DND-41 (cell line): ENCODE data around the gene ZSCAN21.

ENCODE experiments used
- ATAC-seq: fragments of 200-7000 bp; cut with Tn5 transposase; 3 replicates; pipeline ENCODE4 v1.9.1; 2021; ENCODE audit warnings: low read depth; ENCODE audit not compliant: insufficient read depth
- DNase-seq: peaks from one replicate; pipeline ENCODE4 v3.0.0-alpha.2; 2020
- H2AFZ ChIP-seq: 2 replicates; pipeline ENCODE4 v1.6.0; 2012; ENCODE audit warnings: low read depth, low read length
- H3K27ac ChIP-seq: 2 replicates; pipeline ENCODE4 v1.5.1; 2012; ENCODE audit warnings: low read length, inconsistent platforms
- H3K27me3 ChIP-seq: fragments of 200-600 bp; sonication (generic); 2 replicates; pipeline ENCODE4 v1.6.0; 2012; ENCODE audit warnings: low read length, mild to moderate bottlenecking, inconsistent platforms; ENCODE audit not compliant: insufficient read depth, poor library complexity
- H3K36me3 ChIP-seq: 2 replicates; pipeline ENCODE4 v1.5.1; 2012; ENCODE audit warnings: low read length, inconsistent platforms; ENCODE audit not compliant: insufficient read depth
- H3K4me1 ChIP-seq: 2 replicates; pipeline ENCODE4 v1.5.1; 2012; ENCODE audit warnings: mild to moderate bottlenecking, low read length; ENCODE audit not compliant: insufficient read depth
- H3K4me2 ChIP-seq: 2 replicates; pipeline ENCODE4 v1.6.0; 2012; ENCODE audit warnings: mild to moderate bottlenecking, moderate library complexity, low read length, inconsistent platforms; ENCODE audit not compliant: insufficient read depth
- H3K4me3 ChIP-seq, 2 experiments: fragments of 200-600 bp in 1 of 2; shearing (Covaris generic) in 1 of 2; 2 replicates each; pipeline ENCODE4 v1.5.1; 2012 to 2016; ENCODE audit warnings: inconsistent platforms in 2 of 2, low read length in 2 of 2, mild to moderate bottlenecking in 2 of 2, low read depth in 1 of 2, moderate library complexity in 1 of 2
- H3K79me2 ChIP-seq: 2 replicates; pipeline ENCODE4 v1.6.0; 2012; ENCODE audit warnings: low read length, inconsistent platforms; ENCODE audit not compliant: insufficient read depth
- H3K9ac ChIP-seq: 2 replicates; pipeline ENCODE4 v1.6.0; 2012; ENCODE audit warnings: low read depth, mild to moderate bottlenecking, inconsistent platforms, low read length, moderate library complexity
- H3K9me3 ChIP-seq: 2 replicates; pipeline ENCODE4 v1.5.1; 2012; ENCODE audit warnings: low read length, moderate library complexity, mild to moderate bottlenecking, inconsistent platforms; ENCODE audit not compliant: insufficient read depth, severe bottlenecking
- H4K20me1 ChIP-seq: 2 replicates; pipeline ENCODE4 v1.6.0; 2012; ENCODE audit warnings: low read length; ENCODE audit not compliant: insufficient read depth
- EZH2 ChIP-seq: IDR thresholded peaks from 3 replicates; pipeline ENCODE4 v1.6.1; 2012; ENCODE audit warnings: borderline replicate concordance, low read depth, mild to moderate bottlenecking, moderate library complexity, low read length, inconsistent platforms; ENCODE audit not compliant: severe bottlenecking
- TF ChIP-seq, protein P1 (sequence below): IDR thresholded peaks from 2 replicates; pipeline ENCODE4 v1.5.1; 2012; ENCODE audit warnings: borderline replicate concordance, low read length, moderate library complexity, mild to moderate bottlenecking; ENCODE audit not compliant: poor library complexity, severe bottlenecking; ENCODE audit errors: extremely low read depth

Gene ZSCAN21

DNA sequence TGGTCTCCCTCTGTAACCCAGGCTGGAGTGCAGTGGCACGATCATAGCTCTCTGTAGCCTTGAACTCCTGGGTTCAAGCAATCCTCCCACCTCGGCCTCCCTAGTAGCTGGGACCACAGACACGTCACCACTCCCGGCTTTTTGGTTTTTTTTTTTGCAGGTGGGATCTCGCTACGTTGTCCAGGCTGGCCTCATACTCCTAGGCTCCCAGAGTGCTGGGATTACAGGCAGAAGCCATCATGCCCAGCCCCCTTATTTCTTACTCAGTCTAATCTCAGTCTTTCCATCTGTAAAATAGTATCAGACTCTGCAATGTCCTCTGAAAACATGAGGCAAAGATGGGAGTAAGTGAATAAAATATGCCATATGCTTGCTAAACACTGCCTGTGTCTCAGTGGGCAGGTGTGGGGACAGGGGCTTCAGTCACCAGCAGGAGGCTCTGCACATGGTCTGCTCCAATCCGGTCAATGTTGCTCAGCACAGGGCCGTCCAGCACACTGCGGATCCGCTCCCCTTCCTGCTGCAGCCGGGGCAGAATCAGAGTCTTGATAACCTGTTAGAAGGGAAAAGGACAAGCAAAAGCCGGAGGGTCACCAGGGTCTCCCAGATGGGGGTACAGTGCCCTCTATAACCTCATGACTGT, 60.1 kb downstream of the ZSCAN21 start:
- no peak overlapping the region for H3K27ac ChIP-seq
- DNase-seq: no peak
- no peak overlapping the region for H3K4me3 ChIP-seq
- H3K9me3 ChIP-seq: no peaks in the 10 kb centered on the region
- H3K4me1 ChIP-seq: no peaks in the 10 kb centered on the region
- no peaks in the 10 kb centered on the region for H3K27me3 ChIP-seq
- H3K79me2 ChIP-seq: no peaks in the 10 kb centered on the region
- H4K20me1 ChIP-seq: no peaks in the 10 kb centered on the region; the same call in 1 of the 2 replicates
- H3K9ac ChIP-seq: no peak overlapping the region
- TF ChIP-seq, protein P1, sequence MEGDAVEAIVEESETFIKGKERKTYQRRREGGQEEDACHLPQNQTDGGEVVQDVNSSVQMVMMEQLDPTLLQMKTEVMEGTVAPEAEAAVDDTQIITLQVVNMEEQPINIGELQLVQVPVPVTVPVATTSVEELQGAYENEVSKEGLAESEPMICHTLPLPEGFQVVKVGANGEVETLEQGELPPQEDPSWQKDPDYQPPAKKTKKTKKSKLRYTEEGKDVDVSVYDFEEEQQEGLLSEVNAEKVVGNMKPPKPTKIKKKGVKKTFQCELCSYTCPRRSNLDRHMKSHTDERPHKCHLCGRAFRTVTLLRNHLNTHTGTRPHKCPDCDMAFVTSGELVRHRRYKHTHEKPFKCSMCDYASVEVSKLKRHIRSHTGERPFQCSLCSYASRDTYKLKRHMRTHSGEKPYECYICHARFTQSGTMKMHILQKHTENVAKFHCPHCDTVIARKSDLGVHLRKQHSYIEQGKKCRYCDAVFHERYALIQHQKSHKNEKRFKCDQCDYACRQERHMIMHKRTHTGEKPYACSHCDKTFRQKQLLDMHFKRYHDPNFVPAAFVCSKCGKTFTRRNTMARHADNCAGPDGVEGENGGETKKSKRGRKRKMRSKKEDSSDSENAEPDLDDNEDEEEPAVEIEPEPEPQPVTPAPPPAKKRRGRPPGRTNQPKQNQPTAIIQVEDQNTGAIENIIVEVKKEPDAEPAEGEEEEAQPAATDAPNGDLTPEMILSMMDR: peak; percentile 32
- no peak for TF ChIP-seq EZH2
- no peak overlapping the region for H2AFZ ChIP-seq
- peaks cover 90% of the 10 kb centered on the region for H3K36me3 ChIP-seq
- no peak overlapping the region for H3K4me2 ChIP-seq
- no peak for ATAC-seq

DNA sequence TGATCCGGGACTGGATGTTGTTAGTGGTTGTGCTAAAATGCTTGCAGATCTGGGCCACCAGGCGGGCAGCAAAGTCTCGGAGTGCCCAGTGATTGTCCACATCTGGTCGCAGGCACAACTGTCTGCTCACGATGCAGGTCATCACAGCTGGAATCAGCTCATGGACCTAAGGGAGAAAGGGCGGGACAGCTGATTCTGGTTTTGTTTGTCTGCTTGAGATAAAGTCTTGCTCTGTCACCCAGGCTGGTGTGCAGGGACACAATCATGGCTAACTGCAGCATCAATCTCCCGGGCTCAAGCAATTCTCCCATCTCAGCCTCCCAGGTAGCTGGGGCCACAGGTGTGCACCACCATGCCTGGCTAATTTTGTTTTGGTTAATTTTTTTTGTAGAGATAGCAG, 61.6 kb downstream of the ZSCAN21 start:
- Histone ChIP-seq H3K9ac (no peak overlapping the region), H3K27me3 (no peaks in the 10 kb centered on the region), H3K4me1 (no peaks in the 10 kb centered on the region), H3K79me2 (no peaks in the 10 kb centered on the region; the same call in 1 of the 2 replicates), H2AFZ (no peak overlapping the region), H3K4me2 (no peak overlapping the region), H4K20me1 (no peaks in the 10 kb centered on the region; the same call in 1 of the 2 replicates), H3K27ac (no peak overlapping the region), H3K36me3 (peaks cover 81% of the 10 kb centered on the region), H3K9me3 (no peaks in the 10 kb centered on the region), H3K4me3 (no peak overlapping the region)
- DNase-seq (no peak), ATAC-seq (no peak)
- TF ChIP-seq, protein P1: no peak
- TF ChIP-seq EZH2: no peak

DNA sequence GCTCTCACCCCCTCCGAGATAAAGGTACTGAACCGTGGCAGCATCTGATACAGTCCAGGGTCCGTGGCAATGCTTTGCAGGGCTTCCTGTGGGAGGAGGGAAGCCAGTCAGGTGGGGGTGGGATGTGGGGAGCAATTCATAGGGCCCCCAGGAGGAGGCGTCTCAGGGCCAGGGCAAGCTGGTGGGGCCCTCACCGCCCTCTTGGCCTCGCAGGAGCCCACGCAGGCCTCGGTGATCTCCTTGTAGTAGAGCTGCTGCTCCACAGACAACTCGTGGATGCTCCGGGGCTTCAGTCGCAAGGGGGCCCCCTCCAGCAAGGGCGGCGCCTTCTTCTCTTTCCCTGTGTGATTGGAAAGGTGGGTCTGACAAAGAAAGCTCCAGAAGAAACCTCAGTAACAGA, 62.3 kb downstream of the ZSCAN21 start:
- Histone ChIP-seq H3K4me1 (no peaks in the 10 kb centered on the region), H3K4me2 (no peak overlapping the region), H3K27me3 (no peaks in the 10 kb centered on the region), H2AFZ (no peak overlapping the region), H3K4me3 (no peak overlapping the region), H4K20me1 (no peaks in the 10 kb centered on the region; the same call in 1 of the 2 replicates), H3K79me2 (no peaks in the 10 kb centered on the region; the same call in 1 of the 2 replicates), H3K9ac (no peak overlapping the region), H3K36me3 (peaks cover 74% of the 10 kb centered on the region), H3K27ac (no peak overlapping the region), H3K9me3 (no peaks in the 10 kb centered on the region)
- ATAC-seq: 0 out of 3 replicates have a peak, but pooled peaks have one; percentile 20
- DNase-seq: no peak
- TF ChIP-seq, protein P1: no peak
